Measurements from ENCODE around the gene TAS2R30.

TAS2R30 gene, protein sequence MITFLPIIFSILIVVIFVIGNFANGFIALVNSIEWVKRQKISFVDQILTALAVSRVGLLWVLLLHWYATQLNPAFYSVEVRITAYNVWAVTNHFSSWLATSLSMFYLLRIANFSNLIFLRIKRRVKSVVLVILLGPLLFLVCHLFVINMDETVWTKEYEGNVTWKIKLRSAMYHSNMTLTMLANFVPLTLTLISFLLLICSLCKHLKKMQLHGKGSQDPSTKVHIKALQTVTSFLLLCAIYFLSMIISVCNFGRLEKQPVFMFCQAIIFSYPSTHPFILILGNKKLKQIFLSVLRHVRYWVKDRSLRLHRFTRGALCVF

DNA sequence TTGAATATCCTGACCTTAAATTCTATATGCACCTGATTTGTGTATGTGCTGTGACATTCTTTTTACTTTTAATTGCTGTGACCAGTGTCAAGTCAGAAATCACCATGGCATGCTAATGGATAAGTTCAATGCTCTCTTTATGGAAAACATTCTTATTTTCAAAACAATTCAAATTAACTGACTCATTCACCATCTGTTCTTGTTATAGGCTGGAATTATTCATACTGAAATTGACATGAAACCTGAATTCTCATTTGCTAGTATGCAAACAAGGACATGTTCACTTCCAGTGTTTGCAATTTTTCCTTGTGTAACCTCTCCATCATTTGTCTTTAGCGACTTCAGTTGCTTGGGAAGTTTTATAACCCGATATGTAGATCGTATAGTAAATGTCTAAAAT is at the start of gene TAS2R30:
TSS of gene TAS2R30 (minus strand) at position 340 of the 400 bp plus-strand sequence. CDS start 400 bp downstream, outside the sequence.
- ATAC-seq (replicated peaks; ENCODE audit: extremely low read depth, poor library complexity, severe bottlenecking) (no peak), DNase-seq (ENCODE audit: low spot score in 2 of 2) (no peak)
- no peak within 1 kb of the TSS for H3K4me3 Mint-ChIP-seq
- no peak within 1 kb of the TSS for H3K27ac Mint-ChIP-seq (ENCODE audit: low read depth)
- H3K9me3 Mint-ChIP-seq: no peaks in the 10 kb centered on the region
- peaks cover 30% of the 10 kb centered on the region for H3K4me1 Mint-ChIP-seq
- no peaks in the 10 kb centered on the region for H3K27me3 Mint-ChIP-seq
- peaks cover 6% of the 10 kb centered on the region for H3K36me3 Mint-ChIP-seq (ENCODE audit: insufficient read depth)

DNA sequence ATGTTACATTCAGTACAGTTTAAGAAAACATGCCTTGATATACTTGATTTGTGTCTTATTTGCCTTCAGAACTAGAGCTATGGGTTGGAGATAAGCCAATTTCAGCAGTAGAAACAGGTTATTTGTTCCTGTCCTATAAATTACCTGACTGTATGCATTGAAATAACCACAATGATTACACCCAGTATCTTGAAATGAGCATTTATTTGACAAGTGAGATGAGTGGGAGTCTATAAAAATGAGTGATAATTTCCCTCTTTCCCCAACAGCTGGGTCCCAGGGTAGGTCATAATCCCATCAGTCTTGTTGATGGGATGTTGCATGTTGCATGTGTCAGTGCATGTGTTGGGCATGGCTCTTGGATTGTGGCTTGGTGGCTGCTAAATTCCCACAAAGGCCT is 48.6 kb upstream of the TAS2R30 start:
- Mint-ChIP-seq H3K9me3 (no peaks in the 10 kb centered on the region), H3K4me1 (no peaks in the 10 kb centered on the region), H3K27me3 (no peaks in the 10 kb centered on the region), H3K36me3 (ENCODE audit: insufficient read depth) (no peaks in the 10 kb centered on the region), H3K27ac (ENCODE audit: low read depth) (no peak overlapping the region), H3K4me3 (no peak overlapping the region)
- DNase-seq (ENCODE audit: low spot score in 2 of 2) (no peak), ATAC-seq (replicated peaks; ENCODE audit: extremely low read depth, poor library complexity, severe bottlenecking) (no peak)

DNA sequence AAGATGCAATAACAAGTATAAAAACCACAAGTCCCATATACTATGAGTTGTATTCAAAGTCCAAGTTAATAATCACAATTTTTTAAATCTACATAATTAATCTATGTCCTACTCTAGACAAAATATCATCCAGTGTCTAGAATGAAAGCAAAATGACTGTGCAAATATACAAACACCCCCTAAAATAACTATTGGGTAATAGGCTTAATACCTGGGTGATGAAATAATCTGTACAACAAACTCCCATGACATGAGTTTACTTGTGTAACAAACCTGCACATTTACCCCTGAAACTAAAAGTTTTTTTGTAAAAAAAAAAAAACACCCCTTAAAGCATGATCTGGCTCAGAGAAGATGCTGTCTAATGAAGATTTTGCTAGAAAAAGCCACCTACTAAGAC is 48.1 kb upstream of the TAS2R30 start:
- H3K4me3 Mint-ChIP-seq: no peak overlapping the region
- no peak for DNase-seq (ENCODE audit: low spot score in 2 of 2)
- no peak overlapping the region for H3K27ac Mint-ChIP-seq (ENCODE audit: low read depth)
- H3K36me3 Mint-ChIP-seq (ENCODE audit: insufficient read depth): peaks cover under 1% of the 10 kb centered on the region
- H3K9me3 Mint-ChIP-seq: no peaks in the 10 kb centered on the region
- H3K4me1 Mint-ChIP-seq: no peaks in the 10 kb centered on the region
- ATAC-seq (replicated peaks; ENCODE audit: extremely low read depth, poor library complexity, severe bottlenecking): no peak
- no peaks in the 10 kb centered on the region for H3K27me3 Mint-ChIP-seq

GRCh38 chr12:11178250-11178649 is 43.8 kb upstream of the TAS2R30 start:
- H3K9me3 Mint-ChIP-seq: no peaks in the 10 kb centered on the region
- H3K4me1 Mint-ChIP-seq: peaks cover 8% of the 10 kb centered on the region
- H3K27me3 Mint-ChIP-seq: no peaks in the 10 kb centered on the region
- peaks cover 7% of the 10 kb centered on the region for H3K36me3 Mint-ChIP-seq (ENCODE audit: insufficient read depth)
- H3K27ac Mint-ChIP-seq (ENCODE audit: low read depth): no peak overlapping the region
- no peak overlapping the region for H3K4me3 Mint-ChIP-seq
- DNase-seq (ENCODE audit: low spot score in 2 of 2) (no peak), ATAC-seq (replicated peaks; ENCODE audit: extremely low read depth, poor library complexity, severe bottlenecking) (no peak)

DNA sequence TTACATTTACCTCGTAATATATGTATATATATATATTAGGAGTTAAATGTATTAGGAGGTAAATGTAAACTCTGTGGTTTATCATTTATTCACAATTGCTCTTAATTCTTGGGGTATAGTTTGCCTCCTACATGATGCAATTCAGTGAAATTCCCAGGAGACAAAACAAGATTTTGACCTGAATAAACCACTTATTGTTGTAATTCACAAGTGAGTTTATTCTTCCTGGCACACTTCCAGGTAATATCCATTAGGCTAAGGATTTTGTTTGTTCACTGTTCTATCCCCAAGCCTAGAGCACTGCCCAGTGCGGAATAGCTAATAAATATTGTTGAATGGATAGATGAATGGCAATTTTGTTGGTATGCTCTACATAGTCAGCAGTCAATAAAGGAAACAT is 39.6 kb upstream of the TAS2R30 start:
- DNase-seq (ENCODE audit: low spot score in 2 of 2): no peak

GRCh38 chr12:11171969-11172675 is 37.7 kb upstream of the TAS2R30 start:
- Mint-ChIP-seq H3K4me1 (peaks cover 49% of the 10 kb centered on the region), H3K4me3 (peak overlapping the region; percentile 100), H3K9me3 (no peaks in the 10 kb centered on the region), H3K36me3 (ENCODE audit: insufficient read depth) (peaks cover 26% of the 10 kb centered on the region), H3K27me3 (no peaks in the 10 kb centered on the region), H3K27ac (ENCODE audit: low read depth) (peak overlapping the region; percentile 98)
- ATAC-seq (replicated peaks; ENCODE audit: extremely low read depth, poor library complexity, severe bottlenecking) (no peak), DNase-seq (ENCODE audit: low spot score in 2 of 2) (no peak)

More for the DNA sequence above, 39.6 kb upstream of the TAS2R30 start:
- Mint-ChIP-seq H3K4me1 (peaks cover 38% of the 10 kb centered on the region), H3K9me3 (no peaks in the 10 kb centered on the region), H3K27ac (ENCODE audit: low read depth) (no peak overlapping the region), H3K36me3 (ENCODE audit: insufficient read depth) (peaks cover 22% of the 10 kb centered on the region), H3K4me3 (no peak overlapping the region), H3K27me3 (no peaks in the 10 kb centered on the region)
- no peak for ATAC-seq (replicated peaks; ENCODE audit: extremely low read depth, poor library complexity, severe bottlenecking)

DNA sequence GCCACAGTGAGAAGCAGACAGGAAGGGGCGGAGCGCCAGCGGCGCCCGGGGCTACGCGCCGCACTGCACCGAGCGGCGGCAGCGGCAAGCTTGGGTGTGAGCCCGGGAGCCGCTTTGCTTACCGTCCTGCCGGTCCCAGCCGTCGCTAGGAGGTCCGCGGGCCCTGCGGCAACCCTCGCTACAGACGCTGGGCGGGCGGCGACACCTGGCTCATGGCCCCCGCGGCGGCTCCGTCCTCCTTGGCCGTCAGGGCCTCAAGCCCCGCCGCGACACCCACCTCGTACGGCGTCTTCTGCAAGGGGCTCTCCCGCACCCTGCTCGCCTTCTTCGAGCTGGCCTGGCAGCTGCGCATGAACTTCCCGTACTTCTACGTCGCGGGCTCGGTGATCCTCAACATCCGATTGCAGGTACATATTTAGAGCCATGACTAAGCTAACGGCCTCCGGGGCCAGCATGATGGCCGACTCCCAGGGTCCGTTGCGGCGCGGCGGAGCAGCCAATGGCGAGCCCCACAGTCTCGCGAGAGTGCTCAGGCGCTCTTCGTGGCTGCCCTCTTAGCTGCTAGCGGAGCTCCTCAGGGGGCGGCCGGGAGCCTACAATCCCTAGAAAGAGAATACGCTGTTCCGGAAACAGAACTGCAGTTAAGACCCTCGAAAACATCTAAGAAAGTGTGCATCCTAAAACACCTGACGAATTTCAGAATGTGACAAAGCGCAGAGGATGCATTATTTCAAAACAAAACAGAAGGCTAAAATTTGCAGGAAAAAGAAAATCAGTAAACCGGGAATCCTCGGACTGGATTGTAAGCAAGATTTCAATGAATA is 36.9 kb upstream of the TAS2R30 start, which contains the start of gene SMIM10L1:
TSS of gene SMIM10L1 (plus strand) at position 50 of the 824 bp plus-strand sequence. CDS start at position 213, 163 bp downstream.
- Mint-ChIP-seq H3K9me3 (no peaks in the 10 kb centered on the region), H3K27me3 (no peaks in the 10 kb centered on the region), H3K4me3 (peak within 1 kb of the TSS; percentile 100), H3K27ac (ENCODE audit: low read depth) (peak within 1 kb of the TSS; percentile 98), H3K4me1 (peaks cover 54% of the 10 kb centered on the region), H3K36me3 (ENCODE audit: insufficient read depth) (peaks cover 26% of the 10 kb centered on the region)
- ATAC-seq (replicated peaks; ENCODE audit: extremely low read depth, poor library complexity, severe bottlenecking): peak; percentile 96
- DNase-seq (ENCODE audit: low spot score in 2 of 2): peak; percentile 73 to 76

DNA sequence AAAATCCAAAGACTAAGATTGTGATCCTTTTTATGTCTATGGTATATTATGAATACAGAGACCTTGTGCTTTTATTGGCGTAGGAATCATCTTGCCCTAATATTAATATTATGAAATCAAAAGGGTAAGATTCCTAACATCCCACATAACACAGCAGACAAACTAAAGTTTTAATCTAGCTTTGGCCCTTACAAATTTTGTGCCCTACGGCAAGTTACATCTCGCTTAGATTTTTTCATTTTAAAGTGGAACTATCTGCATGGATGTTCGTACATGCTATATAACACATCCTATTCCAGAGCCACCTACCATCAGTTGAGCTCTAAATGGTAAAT is 36.3 kb upstream of the TAS2R30 start:
- peaks cover 23% of the 10 kb centered on the region for H3K36me3 Mint-ChIP-seq (ENCODE audit: insufficient read depth)
- H3K4me3 Mint-ChIP-seq: peak overlapping the region; percentile 100
- ATAC-seq (replicated peaks; ENCODE audit: extremely low read depth, poor library complexity, severe bottlenecking) (no peak), DNase-seq (ENCODE audit: low spot score in 2 of 2) (no peak)
- H3K27ac Mint-ChIP-seq (ENCODE audit: low read depth): peak overlapping the region; percentile 98
- H3K27me3 Mint-ChIP-seq: no peaks in the 10 kb centered on the region
- peaks cover 56% of the 10 kb centered on the region for H3K4me1 Mint-ChIP-seq
- no peaks in the 10 kb centered on the region for H3K9me3 Mint-ChIP-seq

DNA sequence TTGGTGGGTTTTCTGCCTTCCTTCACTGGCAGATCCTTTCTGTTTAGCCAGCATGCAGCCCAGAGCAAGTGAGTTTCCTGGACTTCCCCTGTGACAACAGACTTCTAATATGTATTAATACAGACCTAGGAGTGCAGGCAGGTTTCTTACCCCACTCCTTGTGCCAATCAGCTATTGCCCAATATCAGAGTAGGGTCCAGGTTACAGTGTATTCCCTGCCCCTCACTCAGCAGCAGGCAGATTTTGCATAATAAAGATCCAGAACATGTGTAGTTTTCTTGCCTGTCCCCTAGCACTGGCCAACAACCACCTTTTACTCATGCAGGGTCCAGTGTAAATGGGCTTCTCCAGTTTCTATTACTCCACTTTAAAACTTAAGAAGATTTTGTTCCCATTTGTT is 31.9 kb upstream of the TAS2R30 start:
- Mint-ChIP-seq H3K27me3 (no peaks in the 10 kb centered on the region), H3K4me3 (no peak overlapping the region), H3K4me1 (peaks cover 66% of the 10 kb centered on the region), H3K9me3 (no peaks in the 10 kb centered on the region), H3K36me3 (ENCODE audit: insufficient read depth) (peaks cover 14% of the 10 kb centered on the region), H3K27ac (ENCODE audit: low read depth) (no peak overlapping the region)
- ATAC-seq (replicated peaks; ENCODE audit: extremely low read depth, poor library complexity, severe bottlenecking) (no peak), DNase-seq (ENCODE audit: low spot score in 2 of 2) (no peak)

GRCh38 chr12:11164384-11164783 is 29.9 kb upstream of the TAS2R30 start:
- DNase-seq (ENCODE audit: low spot score in 2 of 2) (no peak), ATAC-seq (replicated peaks; ENCODE audit: extremely low read depth, poor library complexity, severe bottlenecking) (no peak)
- peaks cover 63% of the 10 kb centered on the region for H3K4me1 Mint-ChIP-seq
- H3K27ac Mint-ChIP-seq (ENCODE audit: low read depth): no peak overlapping the region
- no peaks in the 10 kb centered on the region for H3K9me3 Mint-ChIP-seq
- no peaks in the 10 kb centered on the region for H3K27me3 Mint-ChIP-seq
- peaks cover 9% of the 10 kb centered on the region for H3K36me3 Mint-ChIP-seq (ENCODE audit: insufficient read depth)
- H3K4me3 Mint-ChIP-seq: no peak overlapping the region

DNA sequence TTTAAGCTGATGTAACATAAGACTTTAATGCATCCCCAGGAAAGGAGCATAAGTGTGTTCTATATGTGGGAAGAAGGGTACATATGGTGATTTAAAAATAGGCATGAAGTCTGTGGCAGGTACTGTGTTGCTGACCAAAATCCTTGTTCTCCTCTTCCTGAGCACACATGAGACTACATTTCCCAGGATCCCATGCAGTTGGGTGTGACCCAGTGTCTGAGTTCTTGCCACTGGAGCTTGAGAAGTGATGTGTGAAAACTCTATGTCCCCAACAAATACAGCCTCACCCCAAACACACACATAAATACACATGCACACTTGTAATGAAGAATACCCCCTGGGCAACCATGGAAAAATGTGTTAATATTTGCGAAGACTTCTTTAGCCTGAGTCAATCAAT is 28.1 kb upstream of the TAS2R30 start:
- Mint-ChIP-seq H3K9me3 (no peaks in the 10 kb centered on the region), H3K27me3 (no peaks in the 10 kb centered on the region), H3K36me3 (ENCODE audit: insufficient read depth) (peaks cover 4% of the 10 kb centered on the region), H3K27ac (ENCODE audit: low read depth) (peak overlapping the region; percentile 17), H3K4me3 (no peak overlapping the region), H3K4me1 (peaks cover 51% of the 10 kb centered on the region)
- ATAC-seq (replicated peaks; ENCODE audit: extremely low read depth, poor library complexity, severe bottlenecking) (no peak), DNase-seq (ENCODE audit: low spot score in 2 of 2) (no peak)

DNA sequence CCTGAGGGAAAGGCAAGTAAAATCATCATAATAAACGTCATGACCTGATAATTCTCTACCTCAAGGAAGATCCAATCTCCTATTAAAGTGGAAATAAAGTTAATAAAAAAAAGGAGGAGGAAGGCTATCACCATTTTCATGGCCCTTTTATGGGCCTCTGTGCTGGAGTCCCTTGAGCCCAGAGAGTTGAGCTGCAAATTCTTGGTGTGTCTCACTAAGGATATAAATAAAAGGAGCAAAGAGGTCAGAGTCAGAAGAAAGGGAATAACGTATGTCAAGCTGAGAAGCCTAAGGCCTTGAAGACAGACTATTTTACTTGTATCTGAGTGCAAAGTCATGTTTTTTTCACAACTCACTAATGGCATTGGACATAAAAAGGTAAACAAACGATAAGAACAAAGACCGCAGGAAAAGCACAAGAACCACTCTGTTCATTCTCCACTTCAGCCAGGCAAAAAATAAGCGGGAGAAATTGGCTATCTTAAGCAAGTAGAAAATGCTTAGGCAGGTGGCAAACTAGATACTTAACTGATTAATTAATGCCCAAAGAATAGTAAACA is 24.5 kb upstream of the TAS2R30 start:
- H3K4me3 Mint-ChIP-seq: no peak overlapping the region
- DNase-seq (ENCODE audit: low spot score in 2 of 2): no peak
- H3K27me3 Mint-ChIP-seq: no peaks in the 10 kb centered on the region
- peaks cover 13% of the 10 kb centered on the region for H3K9me3 Mint-ChIP-seq
- peaks cover 26% of the 10 kb centered on the region for H3K4me1 Mint-ChIP-seq
- no peaks in the 10 kb centered on the region for H3K36me3 Mint-ChIP-seq (ENCODE audit: insufficient read depth)
- no peak overlapping the region for H3K27ac Mint-ChIP-seq (ENCODE audit: low read depth)
- ATAC-seq (replicated peaks; ENCODE audit: extremely low read depth, poor library complexity, severe bottlenecking): no peak
